ENCODE data around the gene RIC1. TPM values are rescaled to one million over a fixed set of nuclear protein-coding genes. Genes with fewer than 3 reads are reported as not detected.

The RIC1 gene
- total RNA-seq, 2 experiments from 2014 or later, result 24.7 to 26.3 TPM

GRCh38 chr9:5820425-5820824 lies 191.5 kb downstream of the RIC1 start:
- Histone ChIP-seq H3K4me1 (ENCODE audit: insufficient read depth, low read length) (no peaks in the 10 kb centered on the region), H3K27ac (ENCODE audit: low read depth in 1 of 2, low read length in 2 of 2) (no peak overlapping the region), H3K4me3 (ENCODE audit: low read length) (no peak overlapping the region), H3K36me3 (ENCODE audit: insufficient read depth, low read length) (peaks cover 66% of the 10 kb centered on the region), H3K27me3 (ENCODE audit: control insufficient read depth in 1 of 2, insufficient read depth in 2 of 2, low read length in 2 of 2) (no peaks in the 10 kb centered on the region), H3K9me3 (ENCODE audit: control insufficient read depth in 1 of 2, insufficient read depth in 1 of 2, low read length in 2 of 2) (no peaks in the 10 kb centered on the region)
- no peaks in the 10 kb centered on the region for H3K27me3 Mint-ChIP-seq
- intact Hi-C loops (cut with DNase I, micrococcal nuclease), result no loop called here
- no peak for DNase-seq
- TF ChIP-seq, protein P1, sequence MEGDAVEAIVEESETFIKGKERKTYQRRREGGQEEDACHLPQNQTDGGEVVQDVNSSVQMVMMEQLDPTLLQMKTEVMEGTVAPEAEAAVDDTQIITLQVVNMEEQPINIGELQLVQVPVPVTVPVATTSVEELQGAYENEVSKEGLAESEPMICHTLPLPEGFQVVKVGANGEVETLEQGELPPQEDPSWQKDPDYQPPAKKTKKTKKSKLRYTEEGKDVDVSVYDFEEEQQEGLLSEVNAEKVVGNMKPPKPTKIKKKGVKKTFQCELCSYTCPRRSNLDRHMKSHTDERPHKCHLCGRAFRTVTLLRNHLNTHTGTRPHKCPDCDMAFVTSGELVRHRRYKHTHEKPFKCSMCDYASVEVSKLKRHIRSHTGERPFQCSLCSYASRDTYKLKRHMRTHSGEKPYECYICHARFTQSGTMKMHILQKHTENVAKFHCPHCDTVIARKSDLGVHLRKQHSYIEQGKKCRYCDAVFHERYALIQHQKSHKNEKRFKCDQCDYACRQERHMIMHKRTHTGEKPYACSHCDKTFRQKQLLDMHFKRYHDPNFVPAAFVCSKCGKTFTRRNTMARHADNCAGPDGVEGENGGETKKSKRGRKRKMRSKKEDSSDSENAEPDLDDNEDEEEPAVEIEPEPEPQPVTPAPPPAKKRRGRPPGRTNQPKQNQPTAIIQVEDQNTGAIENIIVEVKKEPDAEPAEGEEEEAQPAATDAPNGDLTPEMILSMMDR (IDR thresholded peaks at IDR 0.05), result no peak
- no peaks in the 10 kb centered on the region for H3K9me3 Mint-ChIP-seq
- H3K4me1 Mint-ChIP-seq (ENCODE audit: low read depth), result peaks cover 6% of the 10 kb centered on the region
- peaks cover 80% of the 10 kb centered on the region for H3K36me3 Mint-ChIP-seq (ENCODE audit: low read depth)
- H3K4me3 Mint-ChIP-seq, result no peak overlapping the region
- CTCF ChIA-PET, result no interaction called here
- H3K27ac Mint-ChIP-seq, result no peak overlapping the region
- no peak for ATAC-seq (ENCODE audit: poor library complexity)
- POLR2A ChIA-PET, result interaction anchor here (1.1 kb wide), 1 partner anchor 13 kb away, joined by 3 read pairs; the partner anchor contains the start of gene ERMP1

DNA sequence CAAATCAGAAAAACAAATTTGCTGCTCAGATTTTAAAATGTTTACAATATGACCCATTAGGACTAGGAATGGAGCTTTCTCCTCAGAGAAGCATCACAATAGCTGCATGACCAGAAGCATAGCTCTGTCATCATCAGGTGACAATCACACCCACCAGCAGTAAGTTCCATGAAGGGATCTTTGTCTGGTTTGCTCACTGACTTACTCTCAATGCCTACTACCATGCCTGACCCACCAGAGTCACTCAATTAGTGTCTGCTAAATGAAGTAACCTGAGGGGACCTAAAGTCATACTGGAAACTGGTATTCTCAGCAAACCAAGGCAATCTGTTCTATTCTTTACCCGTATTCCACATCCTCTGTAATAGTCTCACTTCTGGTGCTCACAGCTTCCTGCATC lies 196.3 kb downstream of the RIC1 start:
- no peak overlapping the region for H3K4me3 Mint-ChIP-seq
- ATAC-seq (ENCODE audit: poor library complexity) (no peak), DNase-seq (no peak)
- H3K27me3 ChIP-seq (ENCODE audit: control insufficient read depth in 1 of 2, insufficient read depth in 2 of 2, low read length in 2 of 2), result no peaks in the 10 kb centered on the region
- no peak overlapping the region for H3K4me3 ChIP-seq (ENCODE audit: low read length)
- H3K9me3 Mint-ChIP-seq, result no peaks in the 10 kb centered on the region
- no peaks in the 10 kb centered on the region for H3K4me1 ChIP-seq (ENCODE audit: insufficient read depth, low read length)
- no peaks in the 10 kb centered on the region for H3K27me3 Mint-ChIP-seq
- H3K27ac ChIP-seq (ENCODE audit: low read depth in 1 of 2, low read length in 2 of 2), result no peak overlapping the region
- intact Hi-C loops (cut with DNase I, micrococcal nuclease), result no loop called here
- H3K4me1 Mint-ChIP-seq (ENCODE audit: low read depth), result peaks cover 32% of the 10 kb centered on the region
- H3K36me3 ChIP-seq (ENCODE audit: insufficient read depth, low read length), result peaks cover 48% of the 10 kb centered on the region
- ChIA-PET POLR2A (no interaction called here), CTCF (interaction anchor here (1.2 kb wide), 1 partner anchor 10 kb away, joined by 3 read pairs; no protein-coding TSS in a partner anchor)
- no peak overlapping the region for H3K27ac Mint-ChIP-seq
- no peaks in the 10 kb centered on the region for H3K9me3 ChIP-seq (ENCODE audit: control insufficient read depth in 1 of 2, insufficient read depth in 1 of 2, low read length in 2 of 2)
- peaks cover 83% of the 10 kb centered on the region for H3K36me3 Mint-ChIP-seq (ENCODE audit: low read depth)
- TF ChIP-seq, protein P1 (IDR thresholded peaks at IDR 0.05), result no peak

Other genes starting within 250 kb of the RIC1 start
- 10 to 100 TPM; 13.8 to 15.6 TPM for gene PLGRKT, start 191.2 kb upstream of the RIC1 start, total RNA-seq
- gene CD274, start 178.6 kb upstream of the RIC1 start, total RNA-seq, result 1 to 10 TPM; 5.3 to 6.3 TPM
- gene PDCD1LG2, start 118.6 kb upstream of the RIC1 start, total RNA-seq, result under 1 TPM; 0.11 to 0.17 TPM
- gene ERMP1, start 204.0 kb downstream of the RIC1 start, total RNA-seq, result 1 to 10 TPM; 5.8 to 6.8 TPM